Astrocyte of the spinal cord (primary cell): ENCODE data around the gene EDN2.

Experiments
- DNase-seq: peaks from one replicate; pipeline ENCODE4 v3.0.0; 2011; ENCODE audit warnings: low read depth, low spot score
- H3K4me3 ChIP-seq: 2 replicates; pipeline ENCODE4 v1.5.1; 2011; ENCODE audit warnings: low read depth, mild to moderate bottlenecking, low read length, moderate library complexity
- in situ Hi-C: cut with HindIII; loops from 2 replicates; pipeline ENCODE4 v1.10.0; 2017; ENCODE audit warnings: low sequenced_read_pairs
- TF ChIP-seq, protein P1 (sequence below): IDR thresholded peaks from 2 replicates; pipeline ENCODE4 v1.5.1; 2012; ENCODE audit warnings: low read depth, mild to moderate bottlenecking, low read length, inconsistent platforms

The EDN2 gene

GRCh38 chr1:41442697-41443251 lies 41.7 kb downstream of the EDN2 start:
- TF ChIP-seq, protein P1, sequence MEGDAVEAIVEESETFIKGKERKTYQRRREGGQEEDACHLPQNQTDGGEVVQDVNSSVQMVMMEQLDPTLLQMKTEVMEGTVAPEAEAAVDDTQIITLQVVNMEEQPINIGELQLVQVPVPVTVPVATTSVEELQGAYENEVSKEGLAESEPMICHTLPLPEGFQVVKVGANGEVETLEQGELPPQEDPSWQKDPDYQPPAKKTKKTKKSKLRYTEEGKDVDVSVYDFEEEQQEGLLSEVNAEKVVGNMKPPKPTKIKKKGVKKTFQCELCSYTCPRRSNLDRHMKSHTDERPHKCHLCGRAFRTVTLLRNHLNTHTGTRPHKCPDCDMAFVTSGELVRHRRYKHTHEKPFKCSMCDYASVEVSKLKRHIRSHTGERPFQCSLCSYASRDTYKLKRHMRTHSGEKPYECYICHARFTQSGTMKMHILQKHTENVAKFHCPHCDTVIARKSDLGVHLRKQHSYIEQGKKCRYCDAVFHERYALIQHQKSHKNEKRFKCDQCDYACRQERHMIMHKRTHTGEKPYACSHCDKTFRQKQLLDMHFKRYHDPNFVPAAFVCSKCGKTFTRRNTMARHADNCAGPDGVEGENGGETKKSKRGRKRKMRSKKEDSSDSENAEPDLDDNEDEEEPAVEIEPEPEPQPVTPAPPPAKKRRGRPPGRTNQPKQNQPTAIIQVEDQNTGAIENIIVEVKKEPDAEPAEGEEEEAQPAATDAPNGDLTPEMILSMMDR, result no peak
- no peak overlapping the region for H3K4me3 ChIP-seq
- DNase-seq, result no peak
- in situ Hi-C loops, result no loop called here

- TF ChIP-seq, protein P1, result no peak
- DNase-seq, result no peak
- in situ Hi-C loops, result no loop called here
- no peak overlapping the region for H3K4me3 ChIP-seq
These were observed 44.0 kb downstream of the EDN2 start for GRCh38 chr1:41440321-41441085.

GRCh38 chr1:41439234-41439633 lies 45.2 kb downstream of the EDN2 start:
- H3K4me3 ChIP-seq, result no peak overlapping the region
- in situ Hi-C loops, result no loop called here
- TF ChIP-seq, protein P1, result no peak

DNA sequence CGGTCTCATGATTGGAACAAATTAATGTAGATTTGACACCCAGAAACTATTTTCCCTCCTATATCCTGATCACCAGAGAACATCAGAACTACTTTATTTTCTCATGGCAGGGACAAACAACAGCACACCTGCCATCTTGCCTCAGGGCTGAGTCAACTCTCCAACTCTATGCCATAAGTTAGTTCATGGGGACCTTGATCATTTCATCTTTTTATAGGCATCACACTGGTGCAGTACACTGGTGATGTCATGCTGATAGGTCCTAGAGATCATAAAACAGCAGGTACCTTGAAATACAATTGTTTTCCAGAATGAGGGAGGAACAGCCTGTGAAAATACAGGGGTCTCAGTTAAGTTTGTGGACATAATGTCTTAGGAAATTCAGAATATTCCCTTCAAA lies 45.8 kb downstream of the EDN2 start:
- no peak overlapping the region for H3K4me3 ChIP-seq
- in situ Hi-C loops, result no loop called here
- TF ChIP-seq, protein P1, result no peak
- DNase-seq, result no peak

More at GRCh38 chr1:41439234-41439633, 45.2 kb downstream of the EDN2 start:
- no peak for DNase-seq

DNA sequence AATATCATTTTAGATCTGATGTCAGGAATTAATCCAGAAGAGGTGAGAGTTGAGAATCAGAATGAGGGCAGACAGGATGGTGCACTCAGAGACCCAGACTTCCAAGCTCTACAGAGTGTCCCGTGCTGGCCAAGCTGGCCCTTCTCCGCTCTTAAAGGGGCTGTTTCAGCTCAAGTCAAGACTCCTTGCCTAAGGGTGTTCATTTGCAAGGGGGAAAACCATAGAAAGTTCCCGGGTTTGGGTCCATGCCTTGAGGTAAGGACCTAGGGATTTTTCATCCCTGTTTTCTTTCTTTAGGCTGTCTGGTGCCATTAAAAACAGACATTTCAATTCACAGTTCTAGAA lies 47.5 kb downstream of the EDN2 start:
- no peak for DNase-seq
- H3K4me3 ChIP-seq, result no peak overlapping the region

GRCh38 chr1:41436281-41437010 lies 48.0 kb downstream of the EDN2 start:
- no peak overlapping the region for H3K4me3 ChIP-seq
- TF ChIP-seq, protein P1, result no peak
- no peak for DNase-seq
- in situ Hi-C loops, result no loop called here

More for the DNA sequence above, 47.5 kb downstream of the EDN2 start:
- TF ChIP-seq, protein P1, result no peak
- in situ Hi-C loops, result no loop called here
